ENCODE results near the gene PLB1.

Gene PLB1

DNA sequence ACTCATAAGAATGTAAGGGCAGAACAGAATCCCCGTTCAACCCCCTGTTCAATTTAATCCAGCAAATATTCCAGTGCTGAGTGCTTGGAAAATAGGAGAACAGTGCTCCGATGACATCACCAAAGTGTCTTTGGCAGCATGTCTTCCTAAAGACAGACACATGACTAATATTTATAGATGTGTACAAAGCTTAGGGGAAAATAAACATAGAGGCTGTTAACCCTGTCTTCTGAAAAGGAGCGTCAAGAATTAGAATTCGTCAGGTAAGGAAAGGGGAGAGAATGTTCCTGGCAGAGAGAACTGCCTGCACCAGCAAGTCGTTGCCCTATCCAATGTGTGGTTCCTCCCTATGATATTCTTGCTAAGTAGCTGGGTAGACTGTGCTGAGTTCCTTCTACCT lies 72.7 kb downstream of the PLB1 start:
- DNase-seq (ENCODE audit: low read depth, low spot score) = no peak
- no peak overlapping the region for H3K4me3 ChIP-seq (ENCODE audit: low read depth, low read length)
- TF ChIP-seq CTCF (IDR thresholded peaks at IDR 0.05; ENCODE audit: low read depth, low read length) = no peak
- in situ Hi-C loops (cut with HindIII; ENCODE audit: low sequenced_read_pairs) = no loop called here

GRCh38 chr2:28570431-28570830 lies 74.6 kb downstream of the PLB1 start:
- no peak overlapping the region for H3K4me3 ChIP-seq (ENCODE audit: low read depth, low read length)
- in situ Hi-C loops (cut with HindIII; ENCODE audit: low sequenced_read_pairs) = no loop called here
- no peak for TF ChIP-seq CTCF (IDR thresholded peaks at IDR 0.05; ENCODE audit: low read depth, low read length)
- DNase-seq (ENCODE audit: low read depth, low spot score) = no peak

- no peak for TF ChIP-seq CTCF (IDR thresholded peaks at IDR 0.05; ENCODE audit: low read depth, low read length)
- in situ Hi-C loops (cut with HindIII; ENCODE audit: low sequenced_read_pairs) = no loop called here
- H3K4me3 ChIP-seq (ENCODE audit: low read depth, low read length) = no peak overlapping the region
- no peak for DNase-seq (ENCODE audit: low read depth, low spot score)
These were observed 80.9 kb downstream of the PLB1 start for GRCh38 chr2:28576714-28577113.

- DNase-seq (ENCODE audit: low read depth, low spot score) = no peak
- in situ Hi-C loops (cut with HindIII; ENCODE audit: low sequenced_read_pairs) = no loop called here
- no peak for TF ChIP-seq CTCF (IDR thresholded peaks at IDR 0.05; ENCODE audit: low read depth, low read length)
- H3K4me3 ChIP-seq (ENCODE audit: low read depth, low read length) = no peak overlapping the region
These were observed 82.2 kb downstream of the PLB1 start for GRCh38 chr2:28577791-28578680.

GRCh38 chr2:28578774-28579173 lies 82.9 kb downstream of the PLB1 start:
- TF ChIP-seq CTCF (IDR thresholded peaks at IDR 0.05; ENCODE audit: low read depth, low read length) = no peak
- H3K4me3 ChIP-seq (ENCODE audit: low read depth, low read length) = no peak overlapping the region
- no peak for DNase-seq (ENCODE audit: low read depth, low spot score)
- in situ Hi-C loops (cut with HindIII; ENCODE audit: low sequenced_read_pairs) = no loop called here

DNA sequence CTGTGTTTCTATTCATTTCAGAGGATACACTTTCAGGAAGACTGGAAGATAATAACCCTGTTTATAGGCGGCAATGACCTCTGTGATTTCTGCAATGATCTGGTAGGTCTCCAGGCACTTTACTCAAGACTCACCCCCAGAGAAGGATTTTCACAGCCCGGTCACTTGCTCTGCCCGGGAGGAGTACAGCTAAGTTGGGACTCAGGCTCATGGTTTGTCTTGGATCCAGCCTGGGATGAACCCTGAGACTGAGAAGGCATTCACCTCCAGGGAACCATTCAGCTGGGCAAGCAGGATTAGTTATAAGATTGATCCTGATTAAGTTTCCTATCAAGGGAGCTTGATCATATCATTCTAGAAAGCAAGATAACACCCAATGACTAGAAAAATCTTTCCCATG lies 83.7 kb downstream of the PLB1 start:
- DNase-seq (ENCODE audit: low read depth, low spot score) = no peak
- H3K4me3 ChIP-seq (ENCODE audit: low read depth, low read length) = no peak overlapping the region
- no peak for TF ChIP-seq CTCF (IDR thresholded peaks at IDR 0.05; ENCODE audit: low read depth, low read length)
- in situ Hi-C loops (cut with HindIII; ENCODE audit: low sequenced_read_pairs) = no loop called here
